HCEC 1CT (cell line): Measurements from ENCODE around the gene CAPN10.

Experiments used
- DNase-seq: peaks from one replicate; pipeline ENCODE4 v3.0.0-alpha.2; 2017

Gene CAPN10

GRCh38 chr2:240575101-240575965, 11.2 kb upstream of the CAPN10 start:
- DNase-seq: no peak

GRCh38 chr2:240576036-240576435, 10.5 kb upstream of the CAPN10 start:
- DNase-seq: no peak

GRCh38 chr2:240576436-240577205, 9.9 kb upstream of the CAPN10 start:
- DNase-seq: no peak

GRCh38 chr2:240577281-240578109, 9.0 kb upstream of the CAPN10 start:
- DNase-seq: no peak

- no peak for DNase-seq
Measured at GRCh38 chr2:240578110-240578450, 8.5 kb upstream of the CAPN10 start.

GRCh38 chr2:240578488-240578887, 8.0 kb upstream of the CAPN10 start:
- DNase-seq: no peak

- no peak for DNase-seq
Measured at GRCh38 chr2:240579071-240579762, 7.3 kb upstream of the CAPN10 start.

GRCh38 chr2:240579771-240580614, 6.5 kb upstream of the CAPN10 start:
- peak; percentile 92 for DNase-seq

GRCh38 chr2:240581811-240582210, 4.7 kb upstream of the CAPN10 start:
- DNase-seq: no peak

- DNase-seq: no peak
Measured at GRCh38 chr2:240582781-240583180, 3.8 kb upstream of the CAPN10 start.

GRCh38 chr2:240583774-240584173, 2.8 kb upstream of the CAPN10 start:
- DNase-seq: no peak

GRCh38 chr2:240584486-240585031, 2.0 kb upstream of the CAPN10 start:
- no peak for DNase-seq

GRCh38 chr2:240585101-240585500, 1.4 kb upstream of the CAPN10 start:
- DNase-seq: no peak

GRCh38 chr2:240585681-240586197, 795 bp upstream of the CAPN10 start:
- no peak for DNase-seq

- DNase-seq: no peak
Measured at GRCh38 chr2:240586919-240587800, 626 bp downstream of the CAPN10 start.

- no peak for DNase-seq
Measured at GRCh38 chr2:240588006-240588655, 1.6 kb downstream of the CAPN10 start.

- DNase-seq: no peak
Measured at GRCh38 chr2:240588669-240589068, 2.1 kb downstream of the CAPN10 start.

GRCh38 chr2:240589375-240589774, 2.8 kb downstream of the CAPN10 start:
- DNase-seq: no peak

GRCh38 chr2:240589850-240590525, 3.5 kb downstream of the CAPN10 start:
- DNase-seq: no peak
